Mesothelial cell of epicardium (in vitro differentiated cells): ENCODE results near the gene FAM193A. TPM values are rescaled to one million over a fixed set of nuclear protein-coding genes. Genes with fewer than 3 reads are reported as not detected.

Source experiments
- DNase-seq, 2 experiments: peaks; one replicate each; pipeline ENCODE4 v3.0.0; 2021; ENCODE audit warnings: low spot score in 2 of 2; ENCODE audit not compliant: unreplicated experiment in 2 of 2
- H3K27ac Mint-ChIP-seq: 2 replicates; pipeline ENCODE4 v1.8.0; 2021; ENCODE audit warnings: mixed read lengths
- H3K27me3 Mint-ChIP-seq: 2 replicates; pipeline ENCODE4 v1.8.0; 2021; ENCODE audit warnings: low read depth, mixed read lengths
- H3K36me3 Mint-ChIP-seq: 2 replicates; pipeline ENCODE4 v1.8.0; 2021; ENCODE audit warnings: mixed read lengths
- H3K4me1 Mint-ChIP-seq: 2 replicates; pipeline ENCODE4 v1.8.0; 2021; ENCODE audit warnings: mixed read lengths
- H3K4me3 Mint-ChIP-seq: 2 replicates; pipeline ENCODE4 v1.8.0; 2021; ENCODE audit warnings: mild to moderate bottlenecking, moderate library complexity, mixed read lengths
- H3K9me3 Mint-ChIP-seq: 2 replicates; pipeline ENCODE4 v1.8.0; 2021; ENCODE audit warnings: mixed read lengths
- total RNA-seq: library from RNA; stranded (reverse); gene quantifications from 3 replicates; pipeline ENCODE4 v1.2.1, GENCODE V29; 2021
- TF ChIP-seq, protein P1 (sequence below): fragments of 200-600 bp; sonication (generic); IDR thresholded peaks from one replicate; pipeline ENCODE4 v1.5.0; 2021; ENCODE audit warnings: antibody characterized with exemption; ENCODE audit not compliant: unreplicated experiment

FAM193A gene
- total RNA-seq, 1 donor from 2014 or later, result 48.1 TPM

DNA sequence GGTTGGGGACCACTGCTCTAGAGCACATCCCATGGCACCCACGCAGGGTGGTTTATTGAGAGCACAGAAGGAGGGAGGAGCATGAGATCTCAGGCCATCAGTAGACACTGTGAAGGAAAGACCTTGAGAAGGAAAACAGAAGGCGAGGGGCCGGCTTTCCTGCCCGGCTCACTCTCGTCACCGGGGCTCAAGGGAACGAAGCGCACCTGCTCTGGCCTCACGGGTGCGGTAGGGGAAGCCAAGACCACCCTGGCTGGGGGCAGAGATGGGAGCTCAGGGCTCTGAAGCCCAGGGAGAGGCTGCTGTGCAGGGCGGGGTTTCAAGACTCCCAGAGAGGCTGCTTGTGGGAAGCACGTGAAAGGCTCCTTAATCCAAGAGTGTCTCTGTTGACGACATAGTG is 113.8 kb downstream of the FAM193A start:
- Mint-ChIP-seq H3K4me3 (no peak overlapping the region), H3K4me1 (peaks cover 7% of the 10 kb centered on the region), H3K9me3 (no peaks in the 10 kb centered on the region), H3K27ac (no peak overlapping the region), H3K36me3 (peaks cover 29% of the 10 kb centered on the region), H3K27me3 (no peaks in the 10 kb centered on the region)
- DNase-seq, result peak in 1 of 2 experiments; percentile 25
- TF ChIP-seq, protein P1, sequence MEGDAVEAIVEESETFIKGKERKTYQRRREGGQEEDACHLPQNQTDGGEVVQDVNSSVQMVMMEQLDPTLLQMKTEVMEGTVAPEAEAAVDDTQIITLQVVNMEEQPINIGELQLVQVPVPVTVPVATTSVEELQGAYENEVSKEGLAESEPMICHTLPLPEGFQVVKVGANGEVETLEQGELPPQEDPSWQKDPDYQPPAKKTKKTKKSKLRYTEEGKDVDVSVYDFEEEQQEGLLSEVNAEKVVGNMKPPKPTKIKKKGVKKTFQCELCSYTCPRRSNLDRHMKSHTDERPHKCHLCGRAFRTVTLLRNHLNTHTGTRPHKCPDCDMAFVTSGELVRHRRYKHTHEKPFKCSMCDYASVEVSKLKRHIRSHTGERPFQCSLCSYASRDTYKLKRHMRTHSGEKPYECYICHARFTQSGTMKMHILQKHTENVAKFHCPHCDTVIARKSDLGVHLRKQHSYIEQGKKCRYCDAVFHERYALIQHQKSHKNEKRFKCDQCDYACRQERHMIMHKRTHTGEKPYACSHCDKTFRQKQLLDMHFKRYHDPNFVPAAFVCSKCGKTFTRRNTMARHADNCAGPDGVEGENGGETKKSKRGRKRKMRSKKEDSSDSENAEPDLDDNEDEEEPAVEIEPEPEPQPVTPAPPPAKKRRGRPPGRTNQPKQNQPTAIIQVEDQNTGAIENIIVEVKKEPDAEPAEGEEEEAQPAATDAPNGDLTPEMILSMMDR, result no peak

DNA sequence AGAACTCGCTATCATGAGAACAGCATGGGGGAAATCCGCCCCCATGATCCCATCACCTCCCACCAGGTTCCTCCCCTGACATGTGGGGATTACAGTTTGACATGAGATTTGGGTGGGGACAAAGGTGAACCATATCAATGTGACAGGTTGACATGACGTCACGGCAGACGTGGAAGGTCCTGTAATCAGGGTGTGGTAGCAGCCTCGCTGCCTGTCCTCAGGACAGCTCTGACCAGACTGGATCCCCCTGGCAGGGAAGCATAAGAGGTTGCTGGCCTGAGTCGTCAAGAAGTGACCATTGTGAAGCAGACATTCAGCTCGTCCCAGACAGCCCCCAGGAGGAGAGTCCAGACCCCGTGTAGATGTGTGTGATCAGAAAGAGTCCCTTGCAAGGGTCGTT is 115.1 kb downstream of the FAM193A start:
- peaks cover 7% of the 10 kb centered on the region for H3K4me1 Mint-ChIP-seq
- H3K27ac Mint-ChIP-seq, result peak overlapping the region; percentile 66
- H3K9me3 Mint-ChIP-seq, result no peaks in the 10 kb centered on the region
- H3K27me3 Mint-ChIP-seq, result no peaks in the 10 kb centered on the region
- peak in 1 of 2 experiments; percentile 34 for DNase-seq
- H3K36me3 Mint-ChIP-seq, result peaks cover 30% of the 10 kb centered on the region
- H3K4me3 Mint-ChIP-seq, result no peak overlapping the region
- TF ChIP-seq, protein P1, result no peak

DNA sequence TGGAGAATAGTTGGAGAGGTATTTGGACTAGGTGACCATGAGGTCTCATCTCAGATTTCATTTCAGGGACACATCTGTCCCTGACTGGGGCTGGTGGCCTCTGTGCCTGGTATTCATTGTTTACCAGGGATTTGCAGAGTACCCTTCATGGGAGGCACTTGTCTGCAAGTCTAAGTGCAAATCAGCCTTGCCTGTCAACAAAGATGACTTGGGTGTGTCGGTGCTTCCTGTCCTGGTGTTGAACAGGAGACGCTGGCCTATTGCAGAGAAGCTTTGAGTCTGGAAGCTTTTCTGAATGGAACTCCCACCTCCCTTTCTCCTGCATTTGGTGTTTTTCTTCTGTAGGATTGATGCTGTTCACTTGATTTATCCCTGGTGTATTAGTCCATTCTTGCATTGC is 115.6 kb downstream of the FAM193A start:
- H3K27ac Mint-ChIP-seq, result peak overlapping the region; percentile 47
- peaks cover 31% of the 10 kb centered on the region for H3K36me3 Mint-ChIP-seq
- no peaks in the 10 kb centered on the region for H3K9me3 Mint-ChIP-seq
- no peaks in the 10 kb centered on the region for H3K27me3 Mint-ChIP-seq
- TF ChIP-seq, protein P1, result no peak
- DNase-seq, result no peak
- no peak overlapping the region for H3K4me3 Mint-ChIP-seq
- H3K4me1 Mint-ChIP-seq, result peaks cover 7% of the 10 kb centered on the region

DNA sequence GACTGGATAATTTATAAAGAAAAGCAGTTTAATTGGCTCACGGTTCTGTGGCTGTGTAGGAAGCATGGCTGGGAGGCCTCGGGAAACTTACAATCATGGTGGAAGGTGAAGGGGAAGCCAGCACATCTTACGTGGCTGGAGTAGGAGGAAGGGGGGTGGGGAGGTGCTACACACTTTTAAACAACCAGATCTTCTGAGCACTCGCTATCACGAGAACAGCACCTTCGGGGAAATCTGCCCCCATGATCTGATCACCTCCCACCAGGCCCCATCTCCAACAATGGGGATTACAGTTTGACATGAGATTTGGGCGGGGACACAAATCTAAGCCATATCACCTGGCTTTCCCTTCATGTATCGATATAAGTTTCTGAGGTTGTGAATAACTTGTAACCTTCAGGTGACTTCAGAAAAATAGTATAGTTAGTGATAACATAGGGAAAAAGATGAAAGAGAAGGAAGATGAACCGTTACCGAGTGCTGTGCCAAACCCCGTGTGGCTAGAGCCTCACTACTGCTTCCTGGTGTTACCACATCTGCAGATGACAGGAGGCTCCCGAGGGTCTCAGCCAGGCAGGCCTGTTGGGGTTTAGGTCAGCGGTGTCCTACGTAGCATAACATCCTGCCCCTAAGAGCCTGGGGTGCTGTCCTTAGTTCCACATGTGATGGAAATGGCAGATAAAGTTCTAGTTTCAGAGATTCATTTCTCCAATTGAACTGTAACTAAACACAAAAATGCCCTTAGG is 116.1 kb downstream of the FAM193A start:
- Mint-ChIP-seq H3K4me1 (peaks cover 7% of the 10 kb centered on the region), H3K4me3 (no peak overlapping the region), H3K27ac (peak overlapping the region; percentile 47), H3K36me3 (peaks cover 31% of the 10 kb centered on the region), H3K9me3 (no peaks in the 10 kb centered on the region), H3K27me3 (no peaks in the 10 kb centered on the region)
- TF ChIP-seq, protein P1, result no peak
- peak in 1 of 2 experiments; percentile 33 for DNase-seq

DNA sequence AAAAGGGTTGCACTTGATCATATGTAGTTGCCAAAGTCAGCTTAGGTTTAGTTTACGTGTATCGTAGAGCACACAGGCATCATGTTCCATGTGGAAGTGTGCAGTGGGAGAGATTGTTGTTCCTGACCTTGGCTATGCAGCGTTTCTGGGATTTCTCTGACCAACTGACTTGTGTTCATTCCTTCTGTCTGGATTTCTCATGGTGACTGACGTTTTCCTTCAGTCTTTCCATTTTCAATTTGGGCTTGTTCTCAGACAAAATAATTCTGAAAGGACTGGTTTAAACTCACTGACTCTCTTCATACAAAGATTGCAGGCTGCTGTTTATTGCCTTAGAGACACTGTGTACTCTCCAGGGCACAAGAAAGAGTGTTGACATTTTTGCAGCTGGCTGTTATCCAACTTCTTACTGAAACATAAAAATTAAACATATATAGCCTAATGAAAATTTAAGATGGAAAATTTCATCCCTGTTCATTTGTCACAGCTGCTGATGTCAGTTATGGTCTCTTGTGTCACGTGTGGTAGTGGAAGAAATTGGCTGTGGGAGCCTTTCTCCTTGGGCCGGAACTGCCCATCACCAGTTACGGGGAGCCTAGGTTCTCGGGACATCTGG is 124.3 kb downstream of the FAM193A start:
- H3K27me3 Mint-ChIP-seq, result no peaks in the 10 kb centered on the region
- peaks cover 43% of the 10 kb centered on the region for H3K36me3 Mint-ChIP-seq
- H3K4me3 Mint-ChIP-seq, result no peak overlapping the region
- no peak for DNase-seq
- H3K27ac Mint-ChIP-seq, result no peak overlapping the region
- peaks cover 4% of the 10 kb centered on the region for H3K4me1 Mint-ChIP-seq
- TF ChIP-seq, protein P1, result no peak
- H3K9me3 Mint-ChIP-seq, result no peaks in the 10 kb centered on the region
